GM19238 (cell line): ENCODE measurements around the gene TEAD2.

ENCODE experiments used
- DNase-seq: peaks from one replicate; pipeline ENCODE4 v3.0.0; 2011; ENCODE audit warnings: low spot score; ENCODE audit not compliant: insufficient read length

Gene TEAD2

GRCh38 chr19:49348305-49349189 is 13.7 kb downstream of the TEAD2 start:
- no peak for DNase-seq

- no peak for DNase-seq
These were observed 14.4 kb downstream of the TEAD2 start for GRCh38 chr19:49347835-49348234.

GRCh38 chr19:49347191-49347590 is 15.0 kb downstream of the TEAD2 start:
- no peak for DNase-seq

- DNase-seq = no peak
These were observed 17.5 kb downstream of the TEAD2 start for GRCh38 chr19:49344505-49345423.

- DNase-seq = no peak
These were observed 19.1 kb downstream of the TEAD2 start for GRCh38 chr19:49343123-49343522.

GRCh38 chr19:49342291-49342721 is 19.9 kb downstream of the TEAD2 start:
- no peak for DNase-seq

- no peak for DNase-seq
These were observed 21.1 kb downstream of the TEAD2 start for GRCh38 chr19:49340865-49341718.

GRCh38 chr19:49340069-49340864 is 21.9 kb downstream of the TEAD2 start:
- DNase-seq = peak; percentile 98

- DNase-seq = no peak
These were observed 22.7 kb downstream of the TEAD2 start for GRCh38 chr19:49339301-49340068.

- no peak for DNase-seq
These were observed 23.4 kb downstream of the TEAD2 start for GRCh38 chr19:49338691-49339300.

GRCh38 chr19:49338023-49338677 is 24.1 kb downstream of the TEAD2 start:
- DNase-seq = no peak

GRCh38 chr19:49337267-49338022 is 24.8 kb downstream of the TEAD2 start:
- DNase-seq = no peak

- no peak for DNase-seq
These were observed 25.5 kb downstream of the TEAD2 start for GRCh38 chr19:49336482-49337266.

GRCh38 chr19:49335784-49336481 is 26.3 kb downstream of the TEAD2 start:
- no peak for DNase-seq

- DNase-seq = peak; percentile 68
These were observed 27.0 kb downstream of the TEAD2 start, which contains the start of gene CD37 for GRCh38 chr19:49335071-49335783. Gene CD37, plus strand, starts transcription at chr19:49335406. Its CDS starts 135 bp downstream, at chr19:49335541.

- peak; percentile 67 for DNase-seq
These were observed 28.4 kb downstream of the TEAD2 start for GRCh38 chr19:49333811-49334288.
